Heart left ventricle (tissue), 13 donors: ENCODE measurements around the gene DYNC1H1.
"Not testable (repeated sequence)": the region's sequence is repeated elsewhere in the genome, so short reads cannot be mapped to it uniquely, and the experiment has no call there.

Experiments
- CTCF ChIP-seq, 12 donors: fragments of 200-600 bp; sonication (generic) in 4 of 12; IDR thresholded peaks; one replicate each; pipeline versions ENCODE4 v1.5.0 to v1.8.0; 2018 to 2022; ENCODE audit warnings: antibody characterized with exemption in 12 of 12, mild to moderate bottlenecking in 5 of 12
- POLR2A ChIP-seq, 2 donors: fragments of 450-650 bp; IDR thresholded peaks; one replicate each; pipeline ENCODE4 v1.6.1; 2017; ENCODE audit warnings: antibody characterized with exemption in 2 of 2, mild to moderate bottlenecking in 2 of 2, moderate library complexity in 2 of 2
- donor health status: ischemic (EF 13 %, LVEDD 7.1; RV severe dilation, severe dysfunction).
- donor health status: DM: no; HTN: yes; CAD: no.
- donor health status: DM: no; HTN: no; CAD: no.
- donor health status: ischemic (EF 25% LVEDD 6.9; RV normal size, moderate dysfunction).
- donor health status: ischemic (EF 25% LVEDD 5.7; RV mildly dilated, moderate dysfunction).
- donor health status: ischemic (EF 35%, LVEDD 5.7; RV mildly dilated, moderate dysfunction).
- donor health status: nonischemic (EF 11% LVEDD 7.7; RV severe dilation, severe dysfunction).
- donor health status: DM: yes; HTN: yes; CAD: no.
- donor health status: PGD.
- donor health status: ischemic (EF 29% LVEDD 5.4; RV normal size, mild dysfunction).
- donor health status: nonischemic (EF 23%, LVEDD 6.1; RV moderate dilation, normal function).

GRCh38 chr14:101971458-101971857 is 7.1 kb downstream of the DYNC1H1 start:
- not testable (repeated sequence) for TF ChIP-seq CTCF, POLR2A (IDR thresholded peaks at IDR 0.05)
